Suprapubic skin (tissue), 4 donors: ENCODE results near the gene YY1AP1.

ENCODE experiments used
- CTCF ChIP-seq, 2 donors: fragments of 200-600 bp in 1 of 2; fragments of 450-650 bp in 1 of 2; sonication (generic) in 1 of 2; IDR thresholded peaks; one replicate each; pipeline ENCODE4 v1.5.1; 2016 to 2019; ENCODE audit warnings: antibody characterized with exemption in 2 of 2, mild to moderate bottlenecking in 1 of 2, moderate library complexity in 1 of 2
- EP300 ChIP-seq: sonication (generic); formaldehyde crosslinking; IDR thresholded peaks from one replicate; pipeline ENCODE4 v1.6.1; 2017; ENCODE audit warnings: antibody characterized with exemption
- POLR2A ChIP-seq, 2 donors: fragments of 450-650 bp; IDR thresholded peaks; one replicate each; pipeline ENCODE4 v1.6.1; 2017; ENCODE audit warnings: antibody characterized with exemption in 2 of 2, mild to moderate bottlenecking in 2 of 2, moderate library complexity in 2 of 2
- POLR2AphosphoS5 ChIP-seq, 3 donors: sonication (generic); formaldehyde crosslinking; IDR thresholded peaks; one replicate each; pipeline ENCODE4 v1.6.1; 2017; ENCODE audit warnings: antibody characterized with exemption in 3 of 3

- no peak for TF ChIP-seq POLR2A (IDR thresholded peaks at IDR 0.05)
- TF ChIP-seq CTCF (IDR thresholded peaks at IDR 0.05), result no peak
- no peak for TF ChIP-seq EP300
- no peak for TF ChIP-seq POLR2AphosphoS5 (IDR thresholded peaks at IDR 0.05)
These were observed 43.5 kb downstream of the YY1AP1 start for GRCh38 chr1:155645034-155645598.
